Breast epithelium (tissue), 3 donors: ENCODE data around the gene RCAN3.

Experiments
- CTCF ChIP-seq, 3 donors: fragments of 450-650 bp; IDR thresholded peaks; one replicate each; pipeline ENCODE4 v1.5.1; 2016 to 2017; ENCODE audit warnings: antibody characterized with exemption in 3 of 3, mild to moderate bottlenecking in 3 of 3, moderate library complexity in 3 of 3
- POLR2A ChIP-seq: fragments of 450-650 bp; IDR thresholded peaks from one replicate; pipeline ENCODE4 v1.6.1; 2016; ENCODE audit warnings: antibody characterized with exemption, mild to moderate bottlenecking, moderate library complexity
- POLR2AphosphoS5 ChIP-seq, 3 donors: sonication (generic); formaldehyde crosslinking; IDR thresholded peaks; one replicate each; pipeline ENCODE4 v1.6.1; 2017; ENCODE audit warnings: antibody characterized with exemption in 3 of 3

- TF ChIP-seq POLR2AphosphoS5 (IDR thresholded peaks at IDR 0.05) = no peak
- TF ChIP-seq CTCF (IDR thresholded peaks at IDR 0.05) = no peak
- TF ChIP-seq POLR2A = no peak
Observed at GRCh38 chr1:24555591-24556413, 53.2 kb downstream of the RCAN3 start, which contains the start of gene NCMAP.
